HG02642 (cell line): Measurements from ENCODE around the gene MRPS34.

Experiments
- ATAC-seq: cut with Tn5 transposase; IDR thresholded peaks from one replicate; pipeline ENCODE4 v1.9.1; 2021; ENCODE audit warnings: mild to moderate bottlenecking; ENCODE audit not compliant: unreplicated experiment, poor library complexity

The MRPS34 gene

GRCh38 chr16:1794908-1795666 is 22.2 kb upstream of the MRPS34 start:
- ATAC-seq = no peak

- no peak for ATAC-seq
Observed at GRCh38 chr16:1794221-1794871, 21.4 kb upstream of the MRPS34 start.

- ATAC-seq = no peak
Observed at GRCh38 chr16:1793578-1794220, 20.8 kb upstream of the MRPS34 start, which contains the start of gene IGFALS. Gene IGFALS (minus strand): TSS chr16:1793705. CDS start chr16:1793652, 53 bp downstream.

DNA sequence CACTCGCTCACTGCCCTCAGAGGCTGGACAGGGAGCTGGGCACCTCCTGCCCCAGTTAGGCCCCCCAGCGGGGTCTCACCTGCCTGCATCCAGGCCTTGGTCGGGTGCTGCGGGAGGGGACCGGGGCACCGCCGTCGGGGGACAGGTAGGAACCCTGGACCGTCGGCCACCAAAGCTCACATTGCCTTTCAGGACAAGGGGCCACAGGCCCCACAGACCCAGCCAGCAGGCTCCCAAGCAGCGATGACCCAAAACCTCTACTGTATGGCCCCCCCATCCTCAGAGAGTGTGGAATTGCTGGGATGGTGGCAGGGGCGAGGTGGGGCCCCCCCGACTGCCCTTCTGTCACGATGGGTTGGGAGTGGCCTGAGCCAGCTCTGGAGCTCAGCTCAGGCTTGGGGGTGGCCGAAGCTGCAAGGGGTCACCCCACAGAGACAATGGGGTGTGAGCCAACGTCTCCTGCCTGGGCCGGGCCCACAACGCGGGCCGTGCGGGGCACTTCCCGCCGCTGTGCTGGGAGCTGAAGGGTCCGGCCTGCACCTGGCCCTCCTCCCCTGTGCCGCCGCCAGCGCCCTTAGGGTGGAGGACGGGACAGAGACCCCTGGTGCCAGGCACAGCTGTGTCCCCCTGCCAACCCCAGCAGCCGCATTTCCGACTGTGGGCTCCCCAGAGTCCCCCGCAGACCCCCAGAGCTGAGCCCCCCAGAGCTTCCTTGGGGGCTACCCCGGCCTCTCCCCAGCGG is 20.1 kb upstream of the MRPS34 start:
- no peak for ATAC-seq

DNA sequence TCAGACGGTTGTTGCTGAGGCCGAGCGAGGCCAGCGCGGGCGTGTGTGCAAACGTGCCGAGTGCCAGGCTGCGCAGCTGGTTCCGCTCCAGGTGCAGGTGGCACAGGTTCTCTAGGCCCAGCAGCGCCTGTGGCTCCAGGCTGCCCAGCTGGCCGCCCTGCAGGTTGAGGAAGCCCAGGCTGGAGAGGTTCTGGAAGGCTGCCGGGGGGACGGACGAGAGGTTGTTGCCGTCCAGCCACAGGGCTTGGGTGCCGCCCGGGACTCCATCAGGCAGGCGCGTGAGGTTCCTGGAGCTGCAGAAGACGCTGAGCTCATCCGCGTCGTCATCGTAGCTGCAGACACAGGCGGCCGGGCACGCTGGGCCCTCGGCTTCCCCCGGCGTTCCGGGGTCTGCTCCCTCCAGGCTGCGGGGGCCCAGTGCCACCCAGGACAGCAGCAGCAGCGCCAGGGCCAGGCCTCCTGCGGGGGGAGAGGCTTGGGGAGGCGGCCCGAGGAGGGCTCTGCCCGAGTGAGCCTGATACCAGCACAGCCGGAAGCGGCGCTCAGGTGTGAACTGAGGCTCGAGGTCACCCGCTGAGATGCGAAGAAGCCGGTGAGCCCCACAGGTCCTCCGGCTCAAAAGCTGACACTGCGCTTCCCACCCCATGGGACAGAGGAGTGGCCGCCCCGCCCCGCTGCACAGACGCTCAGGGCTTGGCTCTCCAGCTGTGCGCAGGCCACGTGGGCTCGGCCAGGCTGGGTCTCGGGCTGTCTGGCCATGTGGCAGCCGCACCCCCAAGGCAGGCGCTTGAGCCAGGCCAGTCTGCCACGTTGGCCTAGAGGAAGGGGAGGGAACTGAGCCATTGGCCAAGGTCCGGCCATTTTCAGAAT is 19.2 kb upstream of the MRPS34 start:
- no peak for ATAC-seq

- ATAC-seq = no peak
Observed at GRCh38 chr16:1791256-1791942, 18.5 kb upstream of the MRPS34 start.

GRCh38 chr16:1790611-1791255 is 17.8 kb upstream of the MRPS34 start:
- ATAC-seq = no peak

- ATAC-seq = no peak
Observed at GRCh38 chr16:1790261-1790610, 17.3 kb upstream of the MRPS34 start.

DNA sequence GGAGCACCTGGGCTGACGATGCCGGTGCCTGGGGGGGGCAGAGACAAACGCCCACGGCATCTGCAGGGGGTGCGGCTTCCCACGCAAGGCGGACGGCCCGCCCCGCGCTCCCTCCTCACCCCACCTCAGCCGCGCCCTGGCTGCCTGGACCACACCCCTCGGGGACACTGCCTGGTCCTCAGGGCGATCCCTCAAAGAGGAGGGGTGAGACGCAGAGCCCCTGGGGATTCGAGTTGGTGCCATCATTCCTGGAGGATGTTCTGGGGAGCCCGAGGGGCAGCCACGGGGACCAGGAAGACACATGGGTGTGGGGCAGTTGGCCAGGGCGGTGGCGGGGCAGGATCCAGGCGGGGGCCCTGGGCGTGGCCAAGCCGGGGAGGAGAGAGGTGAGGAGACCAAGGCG is 16.7 kb upstream of the MRPS34 start:
- no peak for ATAC-seq

GRCh38 chr16:1788708-1789100 is 15.8 kb upstream of the MRPS34 start:
- ATAC-seq = no peak

GRCh38 chr16:1788095-1788707 is 15.3 kb upstream of the MRPS34 start:
- ATAC-seq = no peak

DNA sequence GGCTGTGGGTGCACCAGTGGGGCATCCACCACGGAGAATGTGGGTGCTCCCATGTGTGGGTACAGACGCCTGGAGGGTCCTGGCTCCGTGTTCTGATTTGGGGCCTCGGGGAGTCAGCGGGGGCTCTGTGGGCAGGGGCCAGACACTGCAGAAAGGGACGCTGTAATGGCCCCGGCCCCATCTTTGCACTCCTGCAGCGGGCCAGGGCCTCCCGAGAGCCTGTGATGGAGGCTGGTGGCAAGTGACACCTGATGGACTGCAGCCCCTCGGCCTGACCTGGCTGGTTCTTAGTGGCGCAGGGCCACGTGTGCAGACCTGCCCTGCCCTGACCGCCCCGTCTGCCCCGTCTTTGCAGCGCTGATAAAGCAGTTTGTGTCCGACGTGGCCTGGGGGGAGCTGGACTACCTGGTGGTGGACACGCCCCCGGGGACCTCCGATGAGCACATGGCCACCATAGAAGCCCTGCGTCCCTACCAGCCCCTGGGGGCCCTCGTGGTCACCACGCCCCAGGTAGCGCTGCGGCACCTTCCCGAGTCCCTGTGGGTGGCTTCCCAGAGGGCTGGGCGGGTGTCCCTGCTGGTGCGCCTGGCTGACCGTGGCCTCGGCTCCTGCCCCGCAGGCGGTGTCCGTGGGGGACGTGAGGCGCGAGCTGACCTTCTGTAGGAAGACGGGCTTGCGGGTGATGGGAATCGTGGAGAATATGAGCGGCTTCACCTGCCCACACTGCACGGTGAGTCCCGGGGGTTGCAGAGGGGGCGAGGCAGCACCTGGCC is 14.6 kb upstream of the MRPS34 start:
- ATAC-seq = no peak

DNA sequence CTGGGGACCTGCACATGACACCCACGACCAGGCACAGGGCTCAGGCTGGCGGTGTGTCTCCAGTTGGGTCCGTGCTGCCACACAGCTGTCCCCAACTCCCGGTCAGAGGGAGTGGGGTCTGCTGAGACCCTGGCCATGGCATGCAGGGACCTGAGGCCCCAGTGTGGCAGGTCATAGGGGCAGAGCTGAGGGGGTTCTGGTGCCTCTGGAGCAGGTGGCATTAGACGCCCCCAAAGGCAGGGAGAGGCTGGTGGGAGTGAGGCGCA is 14.1 kb upstream of the MRPS34 start:
- no peak for ATAC-seq

DNA sequence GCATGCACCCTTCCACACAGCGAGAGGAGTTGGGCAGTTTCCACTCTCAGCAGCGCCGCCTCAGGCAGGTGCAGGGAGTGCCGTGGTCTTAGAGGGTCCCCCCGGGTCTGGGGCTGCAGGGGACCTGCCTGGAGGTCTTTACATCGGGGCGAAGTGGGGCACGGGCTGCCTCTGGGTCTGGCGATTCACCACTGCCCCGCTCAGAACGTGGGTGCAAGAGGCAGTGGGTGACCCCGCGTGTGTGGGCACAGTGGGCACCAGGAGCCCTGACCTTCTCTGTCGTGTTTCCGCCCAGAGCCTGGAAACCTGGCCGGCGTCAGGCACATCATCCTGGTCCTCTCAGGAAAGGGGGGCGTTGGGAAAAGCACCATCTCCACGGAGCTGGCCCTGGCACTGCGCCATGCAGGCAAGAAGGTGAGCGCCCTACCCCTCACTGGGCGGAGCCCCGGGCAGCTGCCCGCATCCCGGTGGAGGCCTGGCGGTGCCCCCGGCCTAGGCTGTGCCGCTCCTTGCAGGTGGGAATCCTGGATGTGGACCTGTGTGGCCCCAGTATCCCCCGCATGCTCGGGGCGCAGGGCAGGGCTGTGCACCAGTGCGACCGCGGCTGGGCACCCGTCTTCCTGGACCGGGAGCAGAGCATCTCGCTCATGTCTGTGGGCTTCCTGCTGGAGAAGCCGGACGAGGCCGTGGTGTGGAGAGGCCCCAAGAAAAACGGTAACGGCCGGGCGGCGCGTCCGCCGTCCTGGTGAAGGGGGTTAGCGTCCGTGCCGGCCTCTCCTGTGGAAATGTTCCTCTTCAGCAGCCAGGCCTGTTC is 13.5 kb upstream of the MRPS34 start:
- no peak for ATAC-seq

GRCh38 chr16:1785846-1786170 is 12.9 kb upstream of the MRPS34 start:
- ATAC-seq = no peak

DNA sequence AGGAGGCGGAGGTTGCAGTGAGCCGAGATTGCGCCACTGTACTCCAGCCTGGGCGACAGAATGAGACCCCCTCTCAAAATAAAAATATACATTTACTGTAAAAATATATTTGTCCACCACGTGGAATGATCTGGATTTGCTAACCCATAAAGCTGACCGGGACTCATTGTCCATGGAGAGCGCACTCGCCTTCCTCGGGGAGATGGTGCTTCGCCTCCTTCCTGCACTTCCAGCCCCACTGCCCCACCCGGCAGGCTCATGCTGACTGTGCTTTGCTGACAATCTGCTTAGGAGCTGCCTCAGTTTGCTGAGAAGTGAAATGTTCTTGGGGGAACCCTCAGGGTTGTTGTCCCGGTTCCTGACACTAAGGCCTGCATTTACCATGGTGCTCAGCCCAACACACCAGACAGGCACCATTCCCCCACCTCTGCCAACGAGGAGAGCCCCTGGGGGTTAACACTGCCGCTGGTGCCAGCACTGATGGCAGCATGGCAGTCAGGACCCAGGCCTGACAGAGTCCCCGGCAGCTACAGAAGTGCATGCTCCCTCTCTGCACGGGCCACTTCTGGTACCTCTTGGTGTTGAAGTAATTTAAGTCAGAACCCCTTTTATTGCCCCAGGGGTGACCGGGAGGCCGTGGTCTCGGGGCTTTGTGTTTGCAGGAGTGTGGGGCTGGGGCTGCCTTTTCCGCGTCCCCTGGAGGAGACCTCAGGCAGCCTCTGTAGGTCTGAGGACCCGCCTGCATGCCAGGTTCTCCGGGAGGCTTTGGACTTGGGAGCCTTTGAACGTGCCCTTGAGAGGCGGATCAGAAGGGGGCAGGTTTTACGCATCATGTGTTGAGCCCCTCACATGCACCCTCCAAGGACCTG is 12.3 kb upstream of the MRPS34 start:
- no peak for ATAC-seq
